K562 (cell line): ENCODE results near the gene ZFYVE27. TPM values are rescaled to one million over a fixed set of nuclear protein-coding genes. Genes with fewer than 3 reads are reported as not detected.

Source experiments
- CBFA2T3 ChIP-seq: fragments of 450-650 bp; IDR thresholded peaks from 2 replicates; pipeline ENCODE4 v1.6.1; 2017
- CBFB ChIP-seq: sonication (generic); formaldehyde crosslinking; IDR thresholded peaks from 2 replicates; pipeline ENCODE4 v1.4.0; 2020; ENCODE audit warnings: mild to moderate bottlenecking, missing genetic modification reagents
- CBX8 ChIP-seq: fragments of 200-600 bp; sonication (generic); IDR thresholded peaks from 2 replicates; pipeline ENCODE4 v1.6.1; 2012; ENCODE audit warnings: borderline replicate concordance, mixed run types, low read depth, mild to moderate bottlenecking, moderate library complexity, mixed read lengths, low read length, control low read depth, inconsistent platforms; ENCODE audit not compliant: poor library complexity, severe bottlenecking; ENCODE audit errors: extremely low read depth
- CHCHD3 ChIP-seq: fragments of 250-450 bp; sonication (Bioruptor Pico); IDR thresholded peaks from 2 replicates; pipeline ENCODE4 v2.1.2; 2022; ENCODE audit warnings: mild to moderate bottlenecking
- ERF ChIP-seq: fragments of 450-650 bp; formaldehyde crosslinking; IDR thresholded peaks from 2 replicates; pipeline ENCODE4 v1.4.0; 2020; ENCODE audit warnings: mild to moderate bottlenecking, mixed read lengths
- ESRRB ChIP-seq: fragments of 250-450 bp; sonication (Bioruptor Pico); IDR thresholded peaks from 2 replicates; pipeline ENCODE4 v1.5.0; 2020; ENCODE audit warnings: mild to moderate bottlenecking, moderate library complexity, borderline replicate concordance
- HCFC1 ChIP-seq: IDR thresholded peaks from 2 replicates; pipeline ENCODE4 v1.6.1; 2012; ENCODE audit warnings: low read depth, low read length, improper control_type of control experiment
- HMG20B ChIP-seq: fragments of 250-450 bp; sonication (Bioruptor Pico); IDR thresholded peaks from 2 replicates; pipeline ENCODE4 v1.5.0; 2021; ENCODE audit warnings: mild to moderate bottlenecking
- KLF10 ChIP-seq: fragments of 250-450 bp; sonication (Bioruptor Pico); IDR thresholded peaks from 2 replicates; pipeline ENCODE4 v1.6.1; 2021; ENCODE audit warnings: matching md5 sums
- MEIS2 ChIP-seq: fragments of 450-650 bp; IDR thresholded peaks from 2 replicates; pipeline ENCODE4 v1.6.1; 2014; ENCODE audit warnings: mild to moderate bottlenecking; ENCODE audit not compliant: partially characterized antibody
- NCOA6 ChIP-seq: fragments of 450-650 bp; IDR thresholded peaks from 2 replicates; pipeline ENCODE4 v1.6.1; 2017; ENCODE audit warnings: mild to moderate bottlenecking
- NFYB ChIP-seq: IDR thresholded peaks from 2 replicates; pipeline ENCODE4 v1.6.1; 2011; ENCODE audit warnings: mild to moderate bottlenecking, moderate library complexity; ENCODE audit not compliant: insufficient read length; ENCODE audit errors: extremely low read depth
- SETDB1 ChIP-seq: IDR thresholded peaks from one replicate; pipeline ENCODE4 v1.6.1; 2012; ENCODE audit warnings: low read length, control low read depth, inconsistent platforms
- SRSF1 ChIP-seq: fragments of 200-400 bp; formaldehyde crosslinking; IDR thresholded peaks from 2 replicates; pipeline ENCODE4 v1.6.1; 2017; ENCODE audit warnings: mild to moderate bottlenecking, low read depth, low read length, moderate library complexity
- ZNF197 ChIP-seq: fragments of 200-800 bp; sonication (Bioruptor generic); IDR thresholded peaks from 2 replicates; pipeline ENCODE4 v1.6.1; 2016; ENCODE audit warnings: low read depth, missing genetic modification characterization, missing compliant biosample characterization
- ZNF311 ChIP-seq: fragments of 250-450 bp; sonication (Bioruptor Pico); IDR thresholded peaks from 2 replicates; pipeline ENCODE4 v1.4.0; 2020; ENCODE audit warnings: mild to moderate bottlenecking, moderate library complexity
- ZNF316 ChIP-seq: fragments of 450-650 bp; IDR thresholded peaks from 2 replicates; pipeline ENCODE4 v1.6.1; 2016
- ZNF318 ChIP-seq, 2 experiments: fragments of 450-650 bp; IDR thresholded peaks; 2 replicates each; pipeline ENCODE4 v1.6.1; 2016; ENCODE audit warnings: mild to moderate bottlenecking in 2 of 2, borderline replicate concordance in 1 of 2, low read depth in 1 of 2, moderate library complexity in 1 of 2
- ZNF41 ChIP-seq: fragments of 250-450 bp; sonication (Bioruptor Pico); conservative IDR thresholded peaks from 2 replicates; pipeline ENCODE4 v1.4.0; 2020; ENCODE audit warnings: mild to moderate bottlenecking
- ZNF79 ChIP-seq: fragments of 250-450 bp; sonication (Bioruptor Pico); IDR thresholded peaks from 2 replicates; pipeline ENCODE4 v1.4.0; 2020; ENCODE audit warnings: low read depth, mild to moderate bottlenecking, moderate library complexity
- polyA plus RNA-seq, 8 experiments: library from polyadenylated mRNA; depleted of rRNA in 4 of 8; stranded (reverse) in 5 of 8; unstranded in 3 of 8; fragments of >200 nt; fragmentation: Nextera tagmentation in 2 of 8; fragmentation: Illumina TruSeq in 1 of 8; extraction: Ambion mirVana in 2 of 8; extraction: Trizol in 1 of 8; gene quantifications; 2 replicates each; pipeline versions ENCODE4 v1.2.1 to v1.2.3, GENCODE V29; 2011 to 2014; ENCODE audit warnings: inconsistent platforms in 1 of 8, missing spikeins in 1 of 8
- total RNA-seq, 7 experiments: library from RNA; depleted of rRNA in 6 of 7; stranded (reverse); fragments of >200 nt in 6 of 7; fragmentation: Illumina TruSeq in 2 of 7; extraction: Trizol in 2 of 7; gene quantifications; 2 replicates each; pipeline versions ENCODE4 v1.2.1 to v1.2.3, GENCODE V29; 2011 to 2021; ENCODE audit warnings: low replicate concordance in 1 of 7
- TF ChIP-seq, protein P1 (sequence below): fragments of 250-450 bp; sonication (Bioruptor Pico); IDR thresholded peaks from 2 replicates; pipeline ENCODE4 v1.5.0; 2021; ENCODE audit warnings: mild to moderate bottlenecking, borderline replicate concordance

The ZFYVE27 gene
- total and polyA plus RNA-seq, 9 of the 15 experiments (the other 6 are each of a cell fraction or from before 2014, with no cell fraction given) = 0.81 to 21.9 (median 15.3) TPM

GRCh38 chr10:97689559-97690020 lies 47.3 kb upstream of the ZFYVE27 start (continued):
- no peak for TF ChIP-seq CBFB (CRISPR knock-in tag)
- no peak for TF ChIP-seq SETDB1
- no peak for TF ChIP-seq ZNF197 (CRISPR knock-in tag)
- peak; percentile 6 for TF ChIP-seq NFYB
- TF ChIP-seq ESRRB = no peak
- TF ChIP-seq ERF (CRISPR knock-in tag) = no peak
- TF ChIP-seq KLF10 (CRISPR knock-in tag) = no peak
- TF ChIP-seq HCFC1 = no peak
- TF ChIP-seq CBFA2T3 = no peak
- TF ChIP-seq ZNF318 (IDR thresholded peaks at IDR 0.05; ENCODE audit: borderline replicate concordance in 1 of 2, low read depth in 1 of 2) = no peak
- TF ChIP-seq NCOA6 = no peak
- no peak for TF ChIP-seq ZNF79 (CRISPR knock-in tag)
- TF ChIP-seq HMG20B (CRISPR knock-in tag) = no peak
- TF ChIP-seq, protein P1, sequence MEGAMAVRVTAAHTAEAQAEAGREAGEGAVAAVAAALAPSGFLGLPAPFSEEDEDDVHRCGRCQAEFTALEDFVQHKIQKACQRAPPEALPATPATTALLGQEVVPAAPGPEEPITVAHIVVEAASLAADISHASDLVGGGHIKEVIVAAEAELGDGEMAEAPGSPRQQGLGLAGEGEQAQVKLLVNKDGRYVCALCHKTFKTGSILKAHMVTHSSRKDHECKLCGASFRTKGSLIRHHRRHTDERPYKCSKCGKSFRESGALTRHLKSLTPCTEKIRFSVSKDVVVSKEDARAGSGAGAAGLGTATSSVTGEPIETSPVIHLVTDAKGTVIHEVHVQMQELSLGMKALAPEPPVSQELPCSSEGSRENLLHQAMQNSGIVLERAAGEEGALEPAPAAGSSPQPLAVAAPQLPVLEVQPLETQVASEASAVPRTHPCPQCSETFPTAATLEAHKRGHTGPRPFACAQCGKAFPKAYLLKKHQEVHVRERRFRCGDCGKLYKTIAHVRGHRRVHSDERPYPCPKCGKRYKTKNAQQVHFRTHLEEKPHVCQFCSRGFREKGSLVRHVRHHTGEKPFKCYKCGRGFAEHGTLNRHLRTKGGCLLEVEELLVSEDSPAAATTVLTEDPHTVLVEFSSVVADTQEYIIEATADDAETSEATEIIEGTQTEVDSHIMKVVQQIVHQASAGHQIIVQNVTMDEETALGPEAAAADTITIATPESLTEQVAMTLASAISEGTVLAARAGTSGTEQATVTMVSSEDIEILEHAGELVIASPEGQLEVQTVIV (CRISPR knock-in tag) = no peak
- no peak for TF ChIP-seq CHCHD3 (CRISPR knock-in tag)
- TF ChIP-seq CBX8 = no peak
- TF ChIP-seq SRSF1 = no peak
- TF ChIP-seq MEIS2 = no peak
- TF ChIP-seq ZNF316 = no peak
- no peak for TF ChIP-seq ZNF311
- no peak for TF ChIP-seq ZNF41 (CRISPR knock-in tag)
